ENCODE data around the gene FPR2.
A peak's percentile ranks its signal among the peaks of the same experiment; 100 is the strongest.

FPR2 gene

GRCh38 chr19:51781999-51782398, 21.0 kb downstream of the FPR2 start:
- DNase-seq = no peak

GRCh38 chr19:51783372-51783771, 22.4 kb downstream of the FPR2 start:
- no peak for DNase-seq

GRCh38 chr19:51784109-51784785, 23.3 kb downstream of the FPR2 start:
- no peak for DNase-seq

DNA sequence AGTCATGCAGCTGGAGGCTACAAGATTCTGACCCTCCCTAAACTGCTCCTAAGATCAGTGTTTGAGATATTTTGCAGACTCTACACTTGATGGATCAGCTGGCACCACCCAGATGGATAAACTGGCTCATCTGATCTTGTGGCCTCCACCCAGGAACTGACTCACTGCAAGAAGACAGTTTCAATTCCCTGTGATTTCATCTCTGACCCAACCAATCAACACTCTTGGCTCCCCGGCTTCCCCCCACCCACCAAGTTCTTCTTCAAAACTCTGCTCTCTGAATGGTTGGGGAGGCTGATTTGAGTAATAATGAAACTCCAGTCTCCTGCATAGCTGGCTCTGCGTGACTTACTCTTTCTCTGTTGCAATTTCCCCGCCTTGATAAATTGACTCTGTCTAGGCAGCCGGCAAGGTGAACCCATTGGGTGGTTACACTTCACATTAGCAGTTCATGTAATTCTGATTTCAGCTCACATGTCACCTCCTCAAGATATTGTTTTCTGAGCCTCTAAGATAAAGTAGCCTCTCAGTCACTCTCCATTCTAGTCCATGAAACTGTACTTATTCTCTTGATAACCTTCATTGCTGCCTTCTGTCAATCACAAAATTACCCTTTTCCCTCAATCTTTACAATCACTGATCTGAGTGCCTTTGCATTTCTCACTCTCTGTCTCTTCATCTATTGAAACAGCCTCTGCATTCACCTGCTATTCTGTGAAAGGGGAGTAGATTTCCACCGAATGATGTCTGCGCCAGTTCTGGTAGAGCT, 24.1 kb downstream of the FPR2 start:
- DNase-seq = peak in 17 of 56 donors; percentile 1 to 57 (median 5)

- peak in 1 of 56 donors; percentile 8 for DNase-seq
Observed at GRCh38 chr19:51786646-51787494, 25.9 kb downstream of the FPR2 start.

DNA sequence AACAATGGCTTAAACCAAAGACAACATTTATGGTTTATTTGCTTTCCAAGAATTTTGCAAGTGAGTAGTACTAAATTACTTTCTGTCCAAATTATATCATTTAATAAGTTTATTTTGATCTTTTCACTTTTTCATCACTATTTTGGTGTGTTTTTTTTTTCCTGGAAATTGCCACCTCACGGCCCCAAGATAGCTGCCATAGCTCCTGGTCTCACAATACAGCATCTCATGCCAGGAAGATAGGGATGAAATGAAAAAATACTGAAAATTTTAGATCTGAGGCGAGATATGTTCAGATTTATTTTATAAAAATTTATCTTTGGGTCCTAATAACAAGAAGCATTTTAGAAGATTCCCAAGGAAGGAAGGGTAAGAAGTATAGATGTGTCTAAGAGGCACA, 27.0 kb downstream of the FPR2 start:
- no peak for DNase-seq

DNA sequence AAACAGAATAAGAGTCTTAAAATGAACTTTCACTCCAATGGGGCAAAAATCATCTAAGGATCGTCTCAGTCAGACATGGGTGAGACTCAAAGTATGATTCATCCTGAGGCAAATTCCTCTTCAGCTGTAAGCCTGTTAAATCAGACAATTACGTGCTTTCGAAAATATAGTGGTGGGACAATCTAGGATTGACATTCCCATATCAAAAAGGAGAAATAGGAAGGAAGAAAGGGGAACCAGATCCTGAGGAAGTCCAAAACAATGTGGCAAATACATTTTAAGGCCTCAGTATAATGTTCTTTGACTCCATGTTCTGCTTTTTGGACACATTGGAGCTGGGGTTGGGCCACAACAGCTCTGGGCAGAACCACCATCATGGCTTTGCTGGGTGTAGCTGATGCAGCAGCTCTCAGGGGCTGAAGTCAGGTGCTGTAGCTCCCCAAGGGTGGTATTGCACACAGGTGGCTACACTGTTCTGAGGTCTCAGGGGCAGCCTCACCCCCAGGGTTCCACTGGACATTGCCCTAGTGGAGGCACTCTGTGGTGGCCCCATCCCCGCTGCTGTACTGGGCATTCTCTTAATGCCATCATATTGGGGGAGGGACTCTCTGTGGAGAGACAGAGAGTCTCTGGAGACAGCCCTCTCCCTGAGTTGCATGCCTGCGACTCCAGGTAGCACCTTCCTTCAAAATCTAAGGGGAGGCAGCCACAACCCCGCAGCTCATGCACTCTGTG, 28.2 kb downstream of the FPR2 start:
- no peak for DNase-seq

GRCh38 chr19:51792932-51793331, 32.0 kb downstream of the FPR2 start:
- DNase-seq = no peak

DNA sequence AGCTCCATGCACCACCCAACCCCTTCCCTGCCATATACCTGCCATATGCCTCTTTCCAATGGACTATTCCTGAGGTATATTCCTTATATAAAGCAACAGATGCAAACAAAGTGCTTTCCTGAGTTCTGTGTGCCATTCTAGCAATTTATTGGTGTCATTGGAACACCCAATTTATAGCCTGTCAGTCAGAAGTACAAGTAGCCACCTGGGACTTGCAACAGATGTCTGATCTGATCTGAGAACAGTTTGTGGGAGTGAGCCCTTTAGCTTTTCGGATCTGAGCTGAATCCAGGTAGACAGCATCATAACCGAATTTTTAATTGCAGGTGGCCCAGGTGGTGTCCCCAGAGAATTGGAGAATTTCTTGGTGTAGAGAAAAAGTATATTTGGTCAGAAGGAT, 33.0 kb downstream of the FPR2 start:
- DNase-seq = no peak

DNA sequence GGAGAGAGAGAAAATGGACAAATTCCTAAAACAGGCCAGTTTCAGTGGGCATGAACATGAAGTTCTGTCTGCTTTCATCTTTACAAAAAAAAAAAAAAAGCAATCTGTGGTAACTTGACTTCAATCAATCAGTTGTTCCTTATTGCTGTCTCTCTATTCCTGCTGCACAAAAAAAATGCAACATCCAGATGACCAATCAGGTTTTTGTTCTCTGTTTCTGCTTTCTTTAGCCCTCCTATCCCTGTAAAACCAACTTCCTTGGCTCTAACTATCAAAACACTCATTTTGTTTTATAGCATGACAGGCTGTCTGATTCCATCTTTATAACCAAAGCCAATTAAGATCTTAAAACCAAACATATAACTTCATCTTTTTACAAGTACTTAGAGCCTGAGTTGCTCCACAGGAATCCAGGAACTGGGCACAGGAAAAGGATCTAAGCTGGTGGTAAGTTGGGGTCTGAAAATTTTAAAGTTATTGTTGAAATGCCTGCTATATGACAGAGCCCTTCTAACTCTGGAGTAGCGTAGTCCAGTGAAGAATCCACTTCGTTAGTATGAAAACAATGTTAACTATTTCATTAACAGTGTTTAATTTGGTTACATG, 34.0 kb downstream of the FPR2 start, which contains the start of gene FPR3:
Gene FPR3 (plus strand): TSS at position 273 of the 606 bp plus-strand sequence. CDS start 28,592 bp downstream, outside the sequence.
- no peak for DNase-seq

GRCh38 chr19:51796195-51796679, 35.3 kb downstream of the FPR2 start:
- DNase-seq = peak in 1 of 56 donors; percentile 17

GRCh38 chr19:51797480-51797879, 36.5 kb downstream of the FPR2 start:
- no peak for DNase-seq

- DNase-seq = no peak
Observed at GRCh38 chr19:51798062-51798461, 37.1 kb downstream of the FPR2 start.

GRCh38 chr19:51799034-51799773, 38.2 kb downstream of the FPR2 start:
- DNase-seq = peak in 46 of 56 donors; percentile 2 to 76 (median 44)

DNA sequence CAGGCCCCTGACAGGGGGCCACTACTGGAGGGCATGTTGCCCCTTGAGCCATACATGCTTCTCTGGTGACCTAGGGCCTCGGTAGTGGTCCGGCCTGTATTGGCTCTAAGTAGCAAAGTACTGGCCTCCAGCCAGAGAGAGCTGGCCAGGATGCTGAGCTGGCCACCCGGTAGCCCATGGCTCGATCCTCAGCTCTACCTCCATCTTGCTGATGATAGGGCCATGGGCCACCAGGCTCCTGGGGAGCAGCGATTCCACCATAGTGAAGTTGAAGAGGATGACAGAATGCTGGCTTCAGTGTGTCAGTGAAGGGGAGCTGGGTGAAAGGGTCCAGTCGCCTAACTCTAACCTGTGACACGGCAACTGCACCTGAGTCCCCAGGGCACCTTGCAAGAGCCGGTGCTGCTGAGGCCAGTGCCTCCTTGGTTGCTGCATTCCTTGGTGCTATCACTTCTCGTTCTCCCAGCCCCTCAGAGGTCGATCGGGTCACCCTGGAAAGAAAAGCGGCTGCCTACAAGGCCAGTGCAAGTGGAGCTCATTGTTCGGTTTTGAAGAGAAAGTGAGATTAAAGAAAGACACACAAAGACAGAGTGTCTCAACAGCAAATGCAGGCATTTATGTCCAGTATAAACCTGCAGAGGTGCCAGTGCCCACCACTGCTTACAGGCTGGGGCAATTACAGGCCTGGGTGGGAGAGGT, 38.9 kb downstream of the FPR2 start:
- DNase-seq = no peak

DNA sequence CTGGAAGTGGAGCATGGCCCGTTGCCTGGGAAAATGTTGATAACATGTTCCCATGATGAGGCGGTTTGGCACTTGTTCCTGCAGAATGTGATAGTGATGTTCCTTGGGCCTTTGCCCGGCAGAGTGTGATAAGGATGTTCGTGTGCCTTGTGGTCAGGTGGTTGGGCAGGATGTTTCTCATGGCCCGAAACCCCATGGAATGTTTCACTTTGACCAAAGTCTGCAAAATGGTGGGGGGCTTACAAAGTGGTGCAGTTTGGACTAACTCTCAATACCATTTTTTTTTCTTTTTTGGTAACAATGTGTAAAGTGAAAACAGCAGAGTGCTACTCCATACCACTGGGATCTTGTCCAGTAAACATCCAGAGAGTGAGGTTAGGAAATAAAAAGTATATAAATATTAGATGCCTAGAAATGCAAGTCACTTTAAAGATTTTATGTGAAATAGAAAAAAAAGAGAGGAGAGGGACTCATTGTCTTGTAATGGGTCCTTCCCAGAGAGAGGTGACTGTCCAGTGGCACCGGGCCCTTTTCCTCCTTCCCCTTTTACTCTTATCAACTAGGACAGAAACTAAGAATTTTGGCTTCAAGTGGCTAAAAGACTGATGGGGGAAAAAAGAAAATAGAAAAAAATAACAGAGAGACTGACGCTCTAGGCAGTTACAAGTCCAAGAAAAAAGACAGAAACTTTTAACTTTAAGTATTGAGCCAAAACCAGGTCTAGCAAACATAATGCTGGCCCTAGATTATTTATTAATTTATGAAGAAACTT, 39.7 kb downstream of the FPR2 start:
- no peak for DNase-seq

- DNase-seq = no peak
Observed at GRCh38 chr19:51802775-51803174, 41.8 kb downstream of the FPR2 start.

DNA sequence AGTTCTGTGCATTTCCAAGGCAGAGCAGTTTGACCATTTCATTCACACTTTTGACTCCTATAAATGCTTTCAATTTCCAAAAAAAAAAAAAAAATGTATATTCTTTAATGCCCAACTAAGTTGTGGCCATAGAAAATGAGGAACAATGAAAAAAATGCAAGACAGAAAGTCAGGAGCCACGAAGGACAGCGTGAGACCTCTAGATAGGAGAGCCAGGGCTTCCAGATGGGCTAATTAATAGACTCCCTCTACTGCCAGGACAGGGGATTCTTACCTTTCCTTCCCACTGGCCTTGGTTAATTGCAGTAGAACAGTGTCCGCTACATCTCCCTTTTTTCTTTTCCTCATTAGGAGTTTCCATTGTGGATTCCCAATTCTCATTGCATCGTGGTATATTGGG, 42.5 kb downstream of the FPR2 start:
- DNase-seq = no peak
